K562 treated with DMSO at 1 percent for 24 hours (cell line): ENCODE measurements around the gene CFAP44. TPM values are rescaled to one million over a fixed set of nuclear protein-coding genes. Genes with fewer than 3 reads are reported as not detected.

Experiments
- total RNA-seq: library from RNA; unstranded; fragments of 300-600 nt; gene quantifications from 2 replicates; pipeline ENCODE4 v1.2.3, GENCODE V29; 2022; ENCODE audit warnings: low read depth; ENCODE audit not compliant: insufficient read depth

Gene CFAP44, protein sequence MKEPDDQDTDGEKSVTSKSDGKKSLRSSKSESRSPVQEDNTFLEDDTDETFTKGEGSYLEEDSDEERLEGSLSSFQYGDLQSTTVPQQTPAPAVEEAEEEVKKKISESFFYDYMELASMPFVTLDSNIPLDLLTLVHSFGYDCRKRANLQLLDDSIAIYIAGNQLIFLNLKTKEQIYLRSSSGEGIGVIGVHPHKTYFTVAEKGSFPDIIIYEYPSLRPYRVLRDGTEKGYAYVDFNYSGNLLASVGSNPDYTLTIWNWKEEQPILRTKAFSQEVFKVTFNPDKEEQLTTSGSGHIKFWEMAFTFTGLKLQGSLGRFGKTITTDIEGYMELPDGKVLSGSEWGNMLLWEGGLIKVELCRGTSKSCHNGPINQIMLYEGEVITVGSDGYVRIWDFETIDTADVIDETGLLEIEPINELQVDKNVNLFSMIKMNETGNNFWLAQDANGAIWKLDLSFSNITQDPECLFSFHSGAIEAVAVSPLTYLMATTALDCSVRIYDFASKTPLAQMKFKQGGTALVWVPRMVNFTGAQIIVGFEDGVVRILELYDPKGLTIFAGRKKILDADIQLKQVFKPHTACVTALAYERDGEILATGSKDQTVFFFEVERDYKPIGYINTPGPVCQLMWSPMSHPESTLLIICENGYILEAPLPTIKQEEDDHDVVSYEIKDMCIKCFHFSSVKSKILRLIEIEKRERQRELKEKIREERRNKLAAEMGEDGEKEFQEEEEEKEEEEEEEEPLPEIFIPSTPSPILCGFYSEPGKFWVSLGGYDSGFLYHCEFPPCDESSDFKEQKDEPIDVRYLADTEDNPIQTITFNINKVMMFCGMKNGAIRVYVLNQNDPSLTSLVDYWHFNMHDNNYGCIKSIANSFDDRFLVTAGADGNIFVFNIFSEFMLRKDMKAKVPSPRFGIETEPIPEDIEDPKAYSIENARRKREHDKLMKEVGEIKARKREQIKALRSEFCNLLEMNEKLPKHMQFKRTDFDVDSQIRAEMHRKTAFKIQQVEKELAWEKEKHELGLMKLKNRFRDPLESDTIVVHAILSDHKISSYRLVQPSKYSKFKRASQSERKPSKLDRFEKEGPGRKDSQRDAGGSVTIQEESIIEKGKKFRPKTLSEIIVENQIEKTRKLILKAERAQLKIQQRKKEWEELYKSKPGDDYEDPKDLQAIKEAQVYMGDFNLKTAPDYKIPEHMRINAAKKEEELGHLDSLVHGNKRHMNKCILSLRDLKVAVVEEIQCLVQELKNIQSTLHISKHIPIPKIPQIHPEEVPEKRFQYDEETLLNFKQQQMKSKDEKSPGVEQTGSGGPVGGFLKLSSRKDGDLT (N-terminal part only)
- total RNA-seq: 0.97 and 0.98 TPM in 2 replicates

DNA sequence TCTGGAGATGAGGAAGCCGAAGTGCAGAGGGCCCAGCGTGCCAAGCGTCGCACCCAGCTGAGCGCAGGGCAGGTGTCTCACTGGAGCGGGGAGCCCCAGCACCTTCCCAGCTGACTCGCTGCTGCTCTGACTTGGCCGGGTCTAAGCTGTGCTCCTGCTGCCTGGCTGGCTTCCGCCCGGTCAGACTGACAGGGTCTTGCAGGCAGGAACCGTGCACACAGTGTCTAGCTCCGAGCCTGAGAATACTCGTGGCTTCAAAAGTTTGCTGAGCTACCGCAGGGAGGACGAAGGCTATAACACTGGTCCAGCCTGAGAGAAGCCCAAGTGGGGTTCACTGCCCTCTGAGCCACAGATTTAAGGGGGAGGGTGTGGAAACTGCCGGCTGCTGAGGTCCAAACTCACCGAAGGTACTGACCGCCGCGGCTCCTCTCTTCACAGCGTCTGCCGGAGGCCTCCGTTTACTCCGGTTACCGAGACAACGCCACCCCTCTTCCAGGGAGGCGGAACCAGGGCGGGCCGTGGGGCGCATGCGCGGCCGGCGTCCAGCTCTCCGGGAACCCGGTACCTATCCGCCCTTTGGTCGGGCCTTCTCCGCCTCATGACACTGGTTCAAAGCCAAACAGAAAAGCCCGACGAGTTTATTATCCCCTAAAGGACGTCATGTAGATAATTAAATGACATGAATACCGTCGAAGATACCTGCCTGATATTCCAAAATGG lies at the start of gene CFAP44:
CFAP44 (minus strand) TSS at position 443 of the 720 bp plus-strand sequence. CDS start 7,829 bp downstream, outside the sequence.

Other genes with a start within 250 kb of the CFAP44 start
- not detected in 2 replicates for gene BOC, start 229.9 kb downstream of the CFAP44 start, total RNA-seq
- gene SPICE1, start 73.7 kb upstream of the CFAP44 start, total RNA-seq: 5.4 and 5.9 TPM in 2 replicates
- gene SIDT1, start 91.1 kb upstream of the CFAP44 start, total RNA-seq: not detected in 2 replicates